DOHH2 (cell line): ENCODE results near the gene PDZRN3.

Experiments
- CTCF ChIP-seq: fragments of 200-600 bp; sonication (generic); IDR thresholded peaks from one replicate; pipeline ENCODE4 v1.5.1; 2014; ENCODE audit warnings: antibody characterized with exemption, mild to moderate bottlenecking, low read depth, low read length; ENCODE audit not compliant: poor library complexity, severe bottlenecking
- EZH2phosphoT487 ChIP-seq: fragments of 200-600 bp; sonication (generic); IDR thresholded peaks from 2 replicates; pipeline ENCODE4 v1.6.1; 2017; ENCODE audit warnings: borderline replicate concordance, mild to moderate bottlenecking, antibody characterized with exemption, low read length, moderate library complexity, mixed read lengths

DNA sequence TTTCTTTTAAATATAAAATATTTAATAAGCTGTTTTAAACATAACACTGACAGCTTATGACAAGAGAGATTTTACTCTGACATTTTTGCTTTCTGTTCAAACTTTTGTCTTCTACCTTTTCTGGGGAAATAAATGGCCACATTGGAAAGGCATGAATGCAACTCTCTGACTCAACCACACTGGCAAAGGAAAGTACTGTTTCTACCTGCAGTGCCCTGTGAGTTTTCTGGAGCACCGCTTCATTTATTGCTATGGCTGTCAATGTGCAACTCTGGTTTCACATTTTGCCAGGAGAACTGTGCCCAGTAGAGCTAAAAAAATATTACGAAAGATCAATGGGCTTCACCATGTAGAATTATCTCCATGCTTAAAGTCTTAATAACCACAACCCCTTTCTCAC, 15.1 kb downstream of the PDZRN3 start:
- TF ChIP-seq CTCF = no peak
- no peak for TF ChIP-seq EZH2phosphoT487
